ENCODE data around the gene IFRD1.

Gene IFRD1

GRCh38 chr7:112449902-112450806 is at the start of gene IFRD1:
Gene IFRD1 (plus strand): TSS chr7:112450460. CDS start chr7:112450689, 229 bp downstream.
- DNase-seq: peak; percentile 66

- no peak for DNase-seq
These were observed 45.9 kb upstream of the IFRD1 start for GRCh38 chr7:112404321-112404720.

GRCh38 chr7:112405286-112405685 is 45.0 kb upstream of the IFRD1 start:
- no peak for DNase-seq

GRCh38 chr7:112407261-112407660 is 43.0 kb upstream of the IFRD1 start:
- DNase-seq: no peak

GRCh38 chr7:112410092-112410491 is 40.2 kb upstream of the IFRD1 start:
- no peak for DNase-seq

GRCh38 chr7:112411186-112411795 is 39.0 kb upstream of the IFRD1 start:
- no peak for DNase-seq

GRCh38 chr7:112414855-112415490 is 35.3 kb upstream of the IFRD1 start:
- DNase-seq: no peak

GRCh38 chr7:112416127-112416526 is 34.1 kb upstream of the IFRD1 start:
- DNase-seq: no peak

GRCh38 chr7:112419543-112420130 is 30.6 kb upstream of the IFRD1 start:
- DNase-seq: no peak

GRCh38 chr7:112420236-112420861 is 29.9 kb upstream of the IFRD1 start:
- DNase-seq: no peak

- DNase-seq: no peak
These were observed 28.4 kb upstream of the IFRD1 start for GRCh38 chr7:112421666-112422486.

- no peak for DNase-seq
These were observed 27.3 kb upstream of the IFRD1 start for GRCh38 chr7:112422842-112423496.

- no peak for DNase-seq
These were observed 26.3 kb upstream of the IFRD1 start for GRCh38 chr7:112423987-112424386.

GRCh38 chr7:112427984-112428383 is 22.3 kb upstream of the IFRD1 start:
- no peak for DNase-seq

GRCh38 chr7:112428715-112429114 is 21.5 kb upstream of the IFRD1 start:
- no peak for DNase-seq

- DNase-seq: no peak
These were observed 19.6 kb upstream of the IFRD1 start for GRCh38 chr7:112430649-112431048.

- DNase-seq: no peak
These were observed 18.5 kb upstream of the IFRD1 start for GRCh38 chr7:112431803-112432202.

GRCh38 chr7:112433289-112433688 is 17.0 kb upstream of the IFRD1 start:
- no peak for DNase-seq

GRCh38 chr7:112437072-112437471 is 13.2 kb upstream of the IFRD1 start:
- DNase-seq: no peak

GRCh38 chr7:112439476-112439875 is 10.8 kb upstream of the IFRD1 start:
- DNase-seq: no peak

GRCh38 chr7:112442210-112442609 is 8.1 kb upstream of the IFRD1 start:
- DNase-seq: no peak

Data from cortex of kidney (tissue), 1 donor.